Measurements from ENCODE around the gene KRT3. TPM values are rescaled to one million over a fixed set of nuclear protein-coding genes. Genes with fewer than 3 reads are reported as not detected.
"Not testable (repeated sequence)": the region's sequence is repeated elsewhere in the genome, so short reads cannot be mapped to it uniquely, and the experiment has no call there.

Gene KRT3
- total and polyA plus RNA-seq, 8 donors, result 0.53 TPM; not detected in 7

GRCh38 chr12:52796839-52797528 is 1.1 kb upstream of the KRT3 start:
- no peaks in the 10 kb centered on the region for H3K36me3 ChIP-seq
- peaks cover 6 to 13% (median 10%) of the 10 kb centered on the region in 4 donors for H3K4me1 ChIP-seq
- no peak for DNase-seq
- no peak overlapping the region for H3K27ac ChIP-seq
- H3K4me3 ChIP-seq, result no peak overlapping the region
- TF ChIP-seq POLR2A (IDR thresholded peaks at IDR 0.05) (no peak), EP300 (IDR thresholded peaks at IDR 0.05) (no peak), POLR2AphosphoS5 (IDR thresholded peaks at IDR 0.05) (no peak)
- 75 to 88% (median 87%) methylated on average over 2 to 3 of the region's 3 CpGs for WGBS, 5 donors
- intact Hi-C loops (cut with DNase I; ENCODE audit: low total_unique reads), result no loop called here
- H3K9me3 ChIP-seq, result no peaks in the 10 kb centered on the region
- peaks cover 0 to 18% (median 0%) of the 10 kb centered on the region in 3 donors for H3K27me3 ChIP-seq

- H3K27me3 ChIP-seq, result peaks cover 0 to 23% (median 0%) of the 10 kb centered on the region in 3 donors
- TF ChIP-seq POLR2AphosphoS5 (IDR thresholded peaks at IDR 0.05) (no peak), EP300 (IDR thresholded peaks at IDR 0.05) (no peak), POLR2A (IDR thresholded peaks at IDR 0.05) (no peak), CTCF (IDR thresholded peaks at IDR 0.05) (no peak)
- no peak overlapping the region for H3K4me3 ChIP-seq
- no peak for DNase-seq
- H3K27ac ChIP-seq, result no peak overlapping the region
- peaks cover 6 to 13% (median 10%) of the 10 kb centered on the region in 4 donors for H3K4me1 ChIP-seq
- no peaks in the 10 kb centered on the region for H3K36me3 ChIP-seq
- 85 to 98% (median 91%) methylated on average over 3 of the region's 3 CpGs for WGBS, 5 donors
- intact Hi-C loops (cut with DNase I; ENCODE audit: low total_unique reads), result no loop called here
- no peaks in the 10 kb centered on the region for H3K9me3 ChIP-seq
These were observed 495 bp upstream of the KRT3 start for GRCh38 chr12:52796429-52796794.

- WGBS, 5 donors, result 94 to 100% (median 96%) methylated on average over 2 of the region's 2 CpGs
- intact Hi-C loops (cut with DNase I; ENCODE audit: low total_unique reads), result not testable (repeated sequence)
These were observed 614 bp downstream of the KRT3 start for GRCh38 chr12:52795332-52795674.

GRCh38 chr12:52794479-52795331 is 1.2 kb downstream of the KRT3 start:
- Histone ChIP-seq H3K9me3 (no peaks in the 10 kb centered on the region), H3K4me1 (peaks cover 0 to 9% (median 8%) of the 10 kb centered on the region in 4 donors), H3K36me3 (no peaks in the 10 kb centered on the region), H3K27ac (no peak overlapping the region), H3K4me3 (no peak overlapping the region), H3K27me3 (peaks cover 0 to 40% (median 17%) of the 10 kb centered on the region in 3 donors)
- 83 to 92% (median 88%) methylated on average over 4 to 5 of the region's 5 CpGs for WGBS, 5 donors
- TF ChIP-seq POLR2A (IDR thresholded peaks at IDR 0.05) (no peak), EP300 (IDR thresholded peaks at IDR 0.05) (no peak), POLR2AphosphoS5 (IDR thresholded peaks at IDR 0.05) (no peak), CTCF (IDR thresholded peaks at IDR 0.05) (no peak)
- no peak for DNase-seq
- intact Hi-C loops (cut with DNase I; ENCODE audit: low total_unique reads), result no loop called here

More at GRCh38 chr12:52795332-52795674, 614 bp downstream of the KRT3 start:
- not testable (repeated sequence) for DNase-seq, H3K4me3 ChIP-seq, H3K36me3 ChIP-seq, H3K9me3 ChIP-seq, H3K4me1 ChIP-seq, H3K27ac ChIP-seq
- peaks cover 0 to 34% (median 11%) of the 10 kb centered on the region in 3 donors for H3K27me3 ChIP-seq

GRCh38 chr12:52792185-52793029 is 3.5 kb downstream of the KRT3 start:
- Histone ChIP-seq H3K9me3 (no peaks in the 10 kb centered on the region), H3K36me3 (no peaks in the 10 kb centered on the region), H3K4me3 (no peak overlapping the region), H3K27me3 (peaks cover 0 to 55% (median 31%) of the 10 kb centered on the region in 3 donors), H3K27ac (no peak overlapping the region), H3K4me1 (peaks cover 0 to 11% (median 8%) of the 10 kb centered on the region in 4 donors)
- intact Hi-C loops (cut with DNase I; ENCODE audit: low total_unique reads), result no loop called here
- no peak for TF ChIP-seq EP300 (IDR thresholded peaks at IDR 0.05)
- no peak for TF ChIP-seq POLR2A (IDR thresholded peaks at IDR 0.05)
- TF ChIP-seq CTCF (IDR thresholded peaks at IDR 0.05), result no peak
- no peak for TF ChIP-seq POLR2AphosphoS5 (IDR thresholded peaks at IDR 0.05)
- DNase-seq, result no peak
- 81 to 90% (median 87%) methylated on average over 6 to 10 of the region's 10 CpGs for whole genome bisulfite sequencing, 5 donors

Measured in stomach (tissue), 9 donors.